HCT116 (cell line): ENCODE data around the gene DIS3L2. TPM values are rescaled to one million over a fixed set of nuclear protein-coding genes. Genes with fewer than 3 reads are reported as not detected.

ENCODE experiments used
- ATAC-seq: fragments of 200-7000 bp; cut with Tn5 transposase; 2 replicates; pipeline ENCODE4 v1.9.1; 2020; ENCODE audit warnings: mild to moderate bottlenecking, moderate library complexity
- BruUV-seq: library from RNA; stranded (reverse); fragments of 400-500 nt; replicated peaks from 2 replicates; lab custom pipeline; 2021; lab: Mats Ljungman, UMichigan
- CTCF ChIA-PET: fragments of 300-600 bp; sonication (Branson Sonifier 250); formaldehyde crosslinking; loops from one replicate; lab custom pipeline; 2021; ENCODE audit warnings: antibody characterized with exemption; lab: Charles Lee
- POLR2A ChIA-PET: fragments of 300-600, 350-600 bp; sonication (Branson Sonifier 250); formaldehyde crosslinking; loops from one replicate; lab custom pipeline; 2021; ENCODE audit warnings: antibody characterized with exemption; lab: Charles Lee
- RAD21 ChIA-PET, 2 experiments: fragments of 300-600 bp; sonication (Branson Sonifier 250); formaldehyde crosslinking; loops; one replicate each; lab custom pipeline; 2023; ENCODE audit warnings: low total read pairs in 2 of 2; ENCODE audit not compliant: uncharacterized antibody in 2 of 2, unreplicated experiment in 2 of 2, low non-redundant PET in 1 of 2; lab: Charles Lee
- DNase-seq: peaks from one replicate; pipeline ENCODE4 v3.0.0-alpha.2; 2010; ENCODE audit warnings: low read depth, low spot score
- H2AFZ ChIP-seq: fragments of 200-600 bp; shearing (Covaris generic), sonication (generic); 2 replicates; pipeline ENCODE4 v1.6.1; 2017; ENCODE audit warnings: low read depth, mixed run types, mixed read lengths, antibody characterized with exemption, low read length; ENCODE audit not compliant: poor library complexity, severe bottlenecking
- H3K27ac ChIP-seq: 2 replicates; pipeline ENCODE4 v1.5.1; 2012; ENCODE audit warnings: low read depth, low read length
- H3K27me3 ChIP-seq: fragments of 200-600 bp; sonication (generic); 2 replicates; pipeline ENCODE4 v1.6.1; 2016; ENCODE audit warnings: mixed run types, low read length, mixed read lengths; ENCODE audit not compliant: insufficient read depth
- H3K36me3 ChIP-seq, 2 experiments: fragments of 200-500 bp in 1 of 2; fragments of 200-600 bp in 1 of 2; sonication (Bioruptor generic) in 1 of 2; sonication (generic) in 1 of 2; 2 replicates each; pipeline versions ENCODE4 v1.5.1 to v1.6.1; 2014 to 2016; ENCODE audit warnings: low read length in 2 of 2, inconsistent platforms in 1 of 2, mixed read lengths in 1 of 2, mixed run types in 1 of 2; ENCODE audit not compliant: insufficient read depth in 2 of 2, control insufficient read depth in 1 of 2
- H3K4me1 ChIP-seq, 2 experiments: fragments of 200-600 bp in 1 of 2; sonication (generic) in 1 of 2; 2 replicates each; pipeline versions ENCODE4 v1.5.1 to v1.6.1; 2012 to 2017; ENCODE audit warnings: low read length in 2 of 2, inconsistent platforms in 1 of 2, mild to moderate bottlenecking in 1 of 2, mixed read lengths in 1 of 2, mixed run types in 1 of 2, moderate library complexity in 1 of 2; ENCODE audit not compliant: insufficient read depth in 2 of 2, control insufficient read depth in 1 of 2
- H3K4me2 ChIP-seq: fragments of 200-600 bp; sonication (generic); 2 replicates; pipeline ENCODE4 v1.6.1; 2017; ENCODE audit warnings: mixed run types, low read length, mixed read lengths
- H3K4me3 ChIP-seq, 2 experiments: fragments of 200-600 bp in 1 of 2; sonication (generic) in 1 of 2; replicated peaks in 1 of 2; 2 replicates each; pipeline ENCODE4 v1.5.1; 2011 to 2016; ENCODE audit warnings: low read length in 2 of 2, control low read depth in 1 of 2, low read depth in 1 of 2, mild to moderate bottlenecking in 1 of 2, mixed read lengths in 1 of 2, mixed run types in 1 of 2
- H3K79me2 ChIP-seq: fragments of 200-600 bp; sonication (generic); 2 replicates; pipeline ENCODE4 v1.6.1; 2017; ENCODE audit warnings: mild to moderate bottlenecking, mixed run types, low read length, moderate library complexity, mixed read lengths; ENCODE audit not compliant: insufficient read depth
- H3K9ac ChIP-seq: fragments of 200-600 bp; sonication (generic); 2 replicates; pipeline ENCODE4 v1.6.1; 2016; ENCODE audit warnings: low read length, mixed read lengths
- H3K9me2 ChIP-seq: fragments of 200-600 bp; sonication (generic), shearing (Covaris generic); 2 replicates; pipeline ENCODE4 v1.6.1; 2017; ENCODE audit warnings: mixed run types, mild to moderate bottlenecking, moderate library complexity; ENCODE audit not compliant: insufficient read depth
- H3K9me3 ChIP-seq, 2 experiments: fragments of 200-500 bp in 1 of 2; fragments of 200-600 bp in 1 of 2; sonication (Bioruptor generic) in 1 of 2; sonication (generic) in 1 of 2; 2 replicates each; pipeline ENCODE4 v1.6.1; 2014 to 2017; ENCODE audit warnings: low read length in 2 of 2, mixed read lengths in 2 of 2, inconsistent platforms in 1 of 2, low read depth in 1 of 2, mild to moderate bottlenecking in 1 of 2, mixed run types in 1 of 2, moderate library complexity in 1 of 2; ENCODE audit not compliant: control insufficient read depth in 1 of 2, insufficient read depth in 1 of 2
- H4K20me1 ChIP-seq: fragments of 200-600 bp; sonication (generic), shearing (Covaris generic); 2 replicates; pipeline ENCODE4 v1.6.1; 2017; ENCODE audit warnings: mixed run types, mild to moderate bottlenecking, moderate library complexity; ENCODE audit not compliant: insufficient read depth
- ATF3 ChIP-seq: IDR thresholded peaks from 2 replicates; pipeline ENCODE4 v1.6.1; 2012
- CBX3 ChIP-seq: IDR thresholded peaks from 2 replicates; pipeline ENCODE4 v1.6.1; 2012; ENCODE audit warnings: low read depth
- CEBPB ChIP-seq: IDR thresholded peaks from 2 replicates; pipeline ENCODE4 v1.6.1; 2012; ENCODE audit warnings: low read depth
- CTCF ChIP-seq, 3 experiments: fragments of 200-600 bp in 1 of 3; sonication (generic) in 1 of 3; IDR thresholded peaks in 2 of 3; conservative IDR thresholded peaks in 1 of 3; 2 replicates each; pipeline ENCODE4 v1.5.1; 2012 to 2017; ENCODE audit warnings: low read depth in 2 of 3, low read length in 2 of 3, antibody characterized with exemption in 1 of 3, borderline replicate concordance in 1 of 3, control low read depth in 1 of 3, mild to moderate bottlenecking in 1 of 3, mixed read lengths in 1 of 3, mixed run types in 1 of 3, moderate library complexity in 1 of 3; ENCODE audit not compliant: insufficient read depth in 1 of 3
- EGR1 ChIP-seq: IDR thresholded peaks from 2 replicates; pipeline ENCODE4 v1.6.1; 2012; ENCODE audit warnings: low read depth
- ELF1 ChIP-seq: IDR thresholded peaks from 2 replicates; pipeline ENCODE4 v1.6.1; 2012; ENCODE audit warnings: low read depth, borderline replicate concordance
- EZH2phosphoT487 ChIP-seq: fragments of 200-600 bp; IDR thresholded peaks from 2 replicates; pipeline ENCODE4 v1.6.1; 2018; ENCODE audit warnings: antibody characterized with exemption, borderline replicate concordance
- MAX ChIP-seq: IDR thresholded peaks from 2 replicates; pipeline ENCODE4 v1.6.1; 2012
- POLR2A ChIP-seq: IDR thresholded peaks from 2 replicates; pipeline ENCODE4 v1.7.0; 2011; ENCODE audit warnings: borderline replicate concordance; ENCODE audit not compliant: insufficient read depth, insufficient read length; ENCODE audit errors: extremely low read depth
- POLR2AphosphoS5 ChIP-seq: IDR thresholded peaks from 2 replicates; pipeline ENCODE4 v1.6.1; 2011; ENCODE audit warnings: mild to moderate bottlenecking, low read depth, low read length, moderate library complexity
- RAD21 ChIP-seq: IDR thresholded peaks from 2 replicates; pipeline ENCODE4 v1.6.1; 2012; ENCODE audit warnings: low read depth, mild to moderate bottlenecking
- REST ChIP-seq: IDR thresholded peaks from 2 replicates; pipeline ENCODE4 v1.6.1; 2012; ENCODE audit warnings: low read depth
- SIN3A ChIP-seq: IDR thresholded peaks from 2 replicates; pipeline ENCODE4 v1.6.1; 2012; ENCODE audit warnings: low read depth
- SP1 ChIP-seq: IDR thresholded peaks from 2 replicates; pipeline ENCODE4 v1.6.1; 2012; ENCODE audit warnings: low read depth
- SRF ChIP-seq: IDR thresholded peaks from 2 replicates; pipeline ENCODE4 v1.6.1; 2012; ENCODE audit warnings: low read depth
- YY1 ChIP-seq: IDR thresholded peaks from 2 replicates; pipeline ENCODE4 v1.6.1; 2011; ENCODE audit warnings: low read length, low read depth, moderate library complexity, mild to moderate bottlenecking; ENCODE audit not compliant: insufficient replicate concordance; ENCODE audit errors: extremely low read depth
- ZFX ChIP-seq: fragments of 450-650 bp; IDR thresholded peaks from 2 replicates; pipeline ENCODE4 v1.6.1; 2017
- intact Hi-C: fragments of 100-400 bp; cut with micrococcal nuclease; formaldehyde crosslinking; loops from 2 replicates; pipeline ENCODE4 v1.10.0; 2022
- total RNA-seq: library from RNA; stranded (reverse); gene quantifications from one replicate; pipeline ENCODE4 v1.2.1, GENCODE V29; 2021; ENCODE audit not compliant: unreplicated experiment

DIS3L2 gene
- total RNA-seq, 1 experiment from 2014 or later = 42.5 TPM

GRCh38 chr2:232367591-232368233 is 406.2 kb downstream of the DIS3L2 start:
- H2AFZ ChIP-seq = no peak overlapping the region
- no TSS peak for BruUV-seq
- ChIA-PET CTCF (interaction anchor here (1.5 kb wide), 1 partner anchor 72 kb away, joined by 8 read pairs; no protein-coding TSS in a partner anchor), POLR2A (no interaction called here), RAD21 (interaction anchor here in 1 of 2 experiments (1.0 kb wide), 1 partner anchor 72 kb away, joined by 4 read pairs; no protein-coding TSS in a partner anchor)
- peaks cover 0 to 4% of the 10 kb centered on the region in 2 experiments; a peak in 1 of 4 replicates for H3K4me1 ChIP-seq
- DNase-seq (no peak), ATAC-seq (peak; percentile 52)
- H3K36me3 ChIP-seq = no peaks in the 10 kb centered on the region
- no peak overlapping the region for H3K9ac ChIP-seq
- H3K27me3 ChIP-seq = no peaks in the 10 kb centered on the region
- no peaks in the 10 kb centered on the region for H3K79me2 ChIP-seq
- TF ChIP-seq CTCF (IDR thresholded peaks at IDR 0.05 in 2 of 3, conservative IDR thresholded peaks at IDR 0.05 in 1 of 3; ENCODE audit: borderline replicate concordance in 1 of 3, insufficient read depth in 1 of 3, low read depth in 2 of 3, low read length in 2 of 3) (peak; percentile 35 to 43 (median 40); a peak in 4 of 6 replicates), SIN3A (no peak), POLR2A (no peak), ATF3 (no peak), ZFX (no peak), RAD21 (peak; percentile 52), POLR2AphosphoS5 (no peak), YY1 (no peak), SP1 (no peak), ELF1 (no peak), CBX3 (no peak), EZH2phosphoT487 (no peak), SRF (no peak), CEBPB (no peak), REST (no peak), MAX (no peak), EGR1 (no peak)
- no peak overlapping the region for H3K4me3 ChIP-seq
- H3K9me3 ChIP-seq = no peaks in the 10 kb centered on the region
- intact Hi-C loops = loop anchor here (2.0 kb wide), 1 partner anchor 73 kb away; no protein-coding TSS in a partner anchor
- no peak overlapping the region for H3K27ac ChIP-seq
- H4K20me1 ChIP-seq = no peaks in the 10 kb centered on the region
- no peak overlapping the region for H3K4me2 ChIP-seq
- H3K9me2 ChIP-seq = no peaks in the 10 kb centered on the region
